Transverse colon (tissue), 3 donors: ENCODE results near the gene SULT1A2.

Experiments used
- CTCF ChIP-seq, 5 experiments: fragments of 200-600 bp in 3 of 5; fragments of 450-650 bp in 2 of 5; sonication (generic) in 3 of 5; IDR thresholded peaks; 1 replicate in 2 of 5; 2 replicates in 3 of 5; pipeline ENCODE4 v1.5.1; 2016 to 2017; ENCODE audit warnings: antibody characterized with exemption in 5 of 5, inconsistent platforms in 3 of 5, mild to moderate bottlenecking in 2 of 5, moderate library complexity in 1 of 5
- POLR2A ChIP-seq: fragments of 450-650 bp; IDR thresholded peaks from one replicate; pipeline ENCODE4 v1.6.1; 2016; ENCODE audit warnings: antibody characterized with exemption, mild to moderate bottlenecking, moderate library complexity

- no peak for TF ChIP-seq CTCF (IDR thresholded peaks at IDR 0.05)
- no peak for TF ChIP-seq POLR2A
Measured at GRCh38 chr16:28544998-28545397, 51.9 kb downstream of the SULT1A2 start.
